CD4-positive, alpha-beta T cell (primary cell): ENCODE measurements around the gene MCTP1. TPM values are rescaled to one million over a fixed set of nuclear protein-coding genes. Genes with fewer than 3 reads are reported as not detected.

ENCODE experiments used
- ATAC-seq: fragments of 200-7000 bp; cut with Tn5 transposase; one replicate; pipeline ENCODE4 v1.10.0; 2022; ENCODE audit warnings: mild to moderate bottlenecking; ENCODE audit not compliant: poor library complexity
- CTCF ChIA-PET: fragments of 350-600 bp; sonication (Branson Sonifier 250); formaldehyde crosslinking; loops from one replicate; lab custom pipeline; 2021; ENCODE audit warnings: antibody characterized with exemption, inconsistent platforms; lab: Charles Lee
- POLR2A ChIA-PET: fragments of 350-600 bp; sonication (Branson Sonifier 250); formaldehyde crosslinking; loops from one replicate; lab custom pipeline; 2021; ENCODE audit warnings: antibody characterized with exemption, inconsistent platforms; lab: Charles Lee
- DNase-seq, 14 experiments: peaks; one replicate each; pipeline ENCODE4 v3.0.0-alpha.2; 2013 to 2020; ENCODE audit warnings: mixed read lengths in 2 of 14
- H3K27ac ChIP-seq, 2 donors: one replicate each; pipeline versions ENCODE4 v1.5.1 to v1.7.0; 2013; ENCODE audit warnings: low read length in 2 of 2, low read depth in 1 of 2, mild to moderate bottlenecking in 1 of 2
- H3K27me3 ChIP-seq, 2 experiments: 1 replicate in 1 of 2; 2 replicates in 1 of 2; pipeline versions ENCODE4 v1.6.1 to v1.7.0; 2013; ENCODE audit warnings: low read length in 2 of 2, control low read depth in 1 of 2, mild to moderate bottlenecking in 1 of 2, moderate library complexity in 1 of 2; ENCODE audit not compliant: insufficient read depth in 2 of 2, control insufficient read depth in 1 of 2
- H3K36me3 ChIP-seq: one replicate; pipeline ENCODE4 v1.6.1; 2013; ENCODE audit warnings: low read length, control low read depth; ENCODE audit not compliant: insufficient read depth
- H3K4me1 ChIP-seq: one replicate; pipeline ENCODE4 v1.6.1; 2013; ENCODE audit warnings: low read length, control low read depth; ENCODE audit not compliant: insufficient read depth
- H3K4me3 ChIP-seq: one replicate; pipeline ENCODE4 v1.5.1; 2013; ENCODE audit warnings: mild to moderate bottlenecking, low read length, moderate library complexity
- H3K9me3 ChIP-seq, 2 experiments: 1 replicate in 1 of 2; 2 replicates in 1 of 2; pipeline versions ENCODE4 v1.6.1 to v1.7.0; 2013; ENCODE audit warnings: low read length in 2 of 2, mild to moderate bottlenecking in 2 of 2, control low read depth in 1 of 2, moderate library complexity in 1 of 2; ENCODE audit not compliant: control insufficient read depth in 1 of 2, insufficient read depth in 1 of 2
- H3K27ac Mint-ChIP-seq: one replicate; pipeline ENCODE4 v1.8.0; 2020; ENCODE audit warnings: mixed read lengths
- H3K27me3 Mint-ChIP-seq: one replicate; pipeline ENCODE4 v1.8.0; 2021; ENCODE audit warnings: mixed read lengths
- H3K36me3 Mint-ChIP-seq: one replicate; pipeline ENCODE4 v1.8.0; 2021; ENCODE audit warnings: low read depth, mixed read lengths
- H3K4me1 Mint-ChIP-seq: one replicate; pipeline ENCODE4 v1.8.0; 2021; ENCODE audit warnings: low read depth, mixed read lengths
- H3K4me3 Mint-ChIP-seq: one replicate; pipeline ENCODE4 v1.8.0; 2020; ENCODE audit warnings: mild to moderate bottlenecking, mixed read lengths
- H3K9me3 Mint-ChIP-seq: one replicate; pipeline ENCODE4 v1.8.0; 2020; ENCODE audit warnings: mixed read lengths
- intact Hi-C, 2 experiments: fragments of 100-400 bp; cut with DNase I in 1 of 2; cut with micrococcal nuclease in 1 of 2; formaldehyde crosslinking; loops; one replicate each; pipeline versions ENCODE4 v1.15.1 to v1.9.0; 2023 to 2025; cut with DNase I, micrococcal nuclease
- total RNA-seq, 174 experiments: library from RNA in 2 of 174; stranded (reverse) in 2 of 174; gene quantifications; one replicate each; pipeline ENCODE4 v1.2.3 and lab custom pipeline; 2021 to 2026
- TF ChIP-seq, protein P1 (sequence below): fragments of 200-600 bp; IDR thresholded peaks from one replicate; pipeline ENCODE4 v1.8.0; 2022; ENCODE audit warnings: antibody characterized with exemption, mild to moderate bottlenecking

Gene MCTP1
- total RNA-seq, 2 experiments from 2014 or later: 2.1 to 2.7 TPM

DNA sequence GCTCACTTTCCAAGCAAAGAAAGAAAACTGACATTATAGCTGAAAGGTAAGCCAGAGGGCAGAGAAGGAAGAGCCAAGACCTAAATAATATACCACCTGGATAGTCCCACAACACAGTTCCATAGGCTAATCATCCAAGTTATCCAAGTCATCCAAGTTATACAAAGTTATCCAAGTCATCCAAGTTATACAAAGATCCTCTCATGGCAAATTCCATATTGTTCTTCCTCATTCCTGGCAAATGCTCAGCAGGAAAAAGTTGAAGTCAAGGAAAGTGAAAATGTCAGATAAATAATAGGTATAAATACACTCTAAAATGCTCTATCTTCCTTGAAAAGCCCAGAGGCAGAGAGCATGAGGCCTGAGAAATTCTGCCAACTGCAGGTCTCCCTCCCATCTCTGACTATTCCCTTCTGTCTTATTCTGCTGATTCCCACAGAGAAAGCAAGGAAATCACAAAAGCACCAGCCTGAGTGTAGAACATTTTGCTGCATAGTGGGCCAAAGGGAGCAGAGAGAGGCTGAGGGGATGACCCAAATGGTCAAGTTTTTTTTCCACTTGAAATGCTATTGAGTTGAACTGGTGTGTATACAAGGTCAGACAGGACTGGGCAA, 12.5 kb downstream of the MCTP1 start:
- Histone ChIP-seq H3K27me3 (no peaks in the 10 kb centered on the region), H3K4me1 (no peaks in the 10 kb centered on the region), H3K9me3 (peaks cover 0 to 3% of the 10 kb centered on the region in 2 experiments), H3K36me3 (no peaks in the 10 kb centered on the region), H3K27ac (no peak overlapping the region), H3K4me3 (no peak overlapping the region)
- ChIA-PET CTCF (no interaction called here), POLR2A (no interaction called here)
- H3K9me3 Mint-ChIP-seq: no peaks in the 10 kb centered on the region
- no peak overlapping the region for H3K4me3 Mint-ChIP-seq
- TF ChIP-seq, protein P1, sequence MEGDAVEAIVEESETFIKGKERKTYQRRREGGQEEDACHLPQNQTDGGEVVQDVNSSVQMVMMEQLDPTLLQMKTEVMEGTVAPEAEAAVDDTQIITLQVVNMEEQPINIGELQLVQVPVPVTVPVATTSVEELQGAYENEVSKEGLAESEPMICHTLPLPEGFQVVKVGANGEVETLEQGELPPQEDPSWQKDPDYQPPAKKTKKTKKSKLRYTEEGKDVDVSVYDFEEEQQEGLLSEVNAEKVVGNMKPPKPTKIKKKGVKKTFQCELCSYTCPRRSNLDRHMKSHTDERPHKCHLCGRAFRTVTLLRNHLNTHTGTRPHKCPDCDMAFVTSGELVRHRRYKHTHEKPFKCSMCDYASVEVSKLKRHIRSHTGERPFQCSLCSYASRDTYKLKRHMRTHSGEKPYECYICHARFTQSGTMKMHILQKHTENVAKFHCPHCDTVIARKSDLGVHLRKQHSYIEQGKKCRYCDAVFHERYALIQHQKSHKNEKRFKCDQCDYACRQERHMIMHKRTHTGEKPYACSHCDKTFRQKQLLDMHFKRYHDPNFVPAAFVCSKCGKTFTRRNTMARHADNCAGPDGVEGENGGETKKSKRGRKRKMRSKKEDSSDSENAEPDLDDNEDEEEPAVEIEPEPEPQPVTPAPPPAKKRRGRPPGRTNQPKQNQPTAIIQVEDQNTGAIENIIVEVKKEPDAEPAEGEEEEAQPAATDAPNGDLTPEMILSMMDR: no peak
- H3K36me3 Mint-ChIP-seq: no peaks in the 10 kb centered on the region
- intact Hi-C loops: no loop called here
- no peak overlapping the region for H3K27ac Mint-ChIP-seq
- ATAC-seq: no peak
- no peaks in the 10 kb centered on the region for H3K4me1 Mint-ChIP-seq
- H3K27me3 Mint-ChIP-seq: peaks cover 18% of the 10 kb centered on the region
- no peak for DNase-seq

DNA sequence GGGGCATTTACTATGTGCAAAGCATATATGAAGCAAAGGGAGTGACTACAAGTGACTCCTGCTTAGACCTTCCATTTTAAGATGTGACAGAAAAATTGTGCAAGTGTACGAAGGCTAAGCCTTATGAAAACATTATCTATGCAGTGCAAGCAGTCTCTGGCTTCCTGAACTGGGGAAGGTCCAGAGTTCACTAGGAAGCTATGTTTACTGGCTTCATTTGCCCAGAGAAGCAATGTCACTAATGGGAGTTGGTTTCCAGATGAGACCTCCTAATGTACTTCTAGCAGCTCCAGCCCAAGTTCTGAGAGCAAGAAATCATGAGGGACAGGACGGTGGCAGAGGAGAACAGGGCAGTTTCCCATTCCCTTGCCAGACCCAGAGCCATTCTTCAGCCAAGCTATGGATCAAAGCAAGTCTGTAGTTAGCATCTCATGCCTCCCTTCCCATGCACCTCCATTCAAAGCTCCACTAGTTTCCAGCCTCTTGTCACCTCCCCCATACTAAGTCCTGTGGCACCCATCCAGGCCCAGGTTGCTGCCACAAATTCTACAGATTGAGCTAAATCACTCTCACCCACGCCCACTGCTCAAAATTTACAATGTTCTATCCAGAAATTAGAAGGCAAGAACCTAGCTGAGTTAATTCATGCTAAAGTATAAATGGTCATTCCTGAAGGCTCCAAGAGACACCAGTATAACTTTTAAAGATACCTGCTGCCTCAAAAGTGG, 21.8 kb downstream of the MCTP1 start:
- H3K27ac Mint-ChIP-seq: no peak overlapping the region
- no peaks in the 10 kb centered on the region for H3K4me1 Mint-ChIP-seq
- TF ChIP-seq, protein P1: no peak
- peaks cover 38% of the 10 kb centered on the region for H3K27me3 Mint-ChIP-seq
- intact Hi-C loops: no loop called here
- H3K36me3 Mint-ChIP-seq: no peaks in the 10 kb centered on the region
- Histone ChIP-seq H3K27me3 (no peaks in the 10 kb centered on the region), H3K36me3 (no peaks in the 10 kb centered on the region), H3K9me3 (no peaks in the 10 kb centered on the region), H3K27ac (no peak overlapping the region), H3K4me3 (no peak overlapping the region), H3K4me1 (no peaks in the 10 kb centered on the region)
- POLR2A ChIA-PET: no interaction called here
- H3K9me3 Mint-ChIP-seq: no peaks in the 10 kb centered on the region
- H3K4me3 Mint-ChIP-seq: no peak overlapping the region
- ATAC-seq (no peak), DNase-seq (no peak)
- CTCF ChIA-PET: no interaction called here

DNA sequence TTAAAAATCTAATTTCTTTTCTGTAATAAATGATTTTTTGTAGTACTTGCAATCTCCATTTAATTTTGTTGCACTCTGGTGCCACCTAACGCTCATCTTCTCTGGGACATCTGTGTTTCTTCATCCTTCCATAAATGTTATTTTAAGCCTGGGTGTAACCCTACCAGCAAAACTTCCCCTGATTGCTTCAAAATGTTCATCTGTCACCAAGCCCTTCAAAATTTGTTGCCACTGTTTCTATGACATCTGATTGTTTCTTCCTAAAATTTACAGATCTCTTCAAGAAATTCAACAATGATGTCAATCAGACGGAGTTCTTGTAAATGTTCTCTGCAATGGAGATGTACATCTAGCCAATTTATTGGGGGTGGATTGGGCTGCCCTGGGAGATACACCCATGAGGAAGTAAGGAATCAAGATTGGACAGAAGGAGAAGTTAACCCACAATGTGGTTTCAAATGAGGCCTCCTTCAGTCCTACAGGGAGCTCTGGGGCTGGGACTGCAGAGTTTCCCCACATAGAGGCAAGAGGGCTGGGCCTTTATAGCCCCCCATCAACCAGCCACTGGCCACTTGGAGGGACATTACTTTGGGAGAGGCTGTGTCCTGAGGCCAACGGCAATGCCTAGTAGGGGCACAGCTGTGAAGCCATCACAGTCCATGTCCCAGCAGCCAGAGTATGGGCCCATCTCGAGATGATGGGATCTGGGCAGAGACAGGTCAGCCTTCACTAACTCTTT, 23.3 kb downstream of the MCTP1 start:
- H3K9me3 ChIP-seq: no peaks in the 10 kb centered on the region
- intact Hi-C loops: loop anchor here (2.0 kb wide), 1 partner anchor 293 kb away; no protein-coding TSS in a partner anchor
- H3K4me3 Mint-ChIP-seq: no peak overlapping the region
- no peaks in the 10 kb centered on the region for H3K4me1 ChIP-seq
- peak in 3 of 14 experiments; percentile 29 to 54 (median 44) for DNase-seq
- H3K4me3 ChIP-seq: no peak overlapping the region
- H3K4me1 Mint-ChIP-seq: no peaks in the 10 kb centered on the region
- ATAC-seq: no peak
- H3K36me3 ChIP-seq: no peaks in the 10 kb centered on the region
- H3K27ac Mint-ChIP-seq: no peak overlapping the region
- CTCF ChIA-PET: no interaction called here
- H3K27me3 Mint-ChIP-seq: peaks cover 26% of the 10 kb centered on the region
- TF ChIP-seq, protein P1: peak; percentile 7
- H3K9me3 Mint-ChIP-seq: no peaks in the 10 kb centered on the region
- POLR2A ChIA-PET: no interaction called here
- H3K27ac ChIP-seq: no peak overlapping the region
- no peaks in the 10 kb centered on the region for H3K27me3 ChIP-seq
- H3K36me3 Mint-ChIP-seq: no peaks in the 10 kb centered on the region
